GM23338 (cell line): Measurements from ENCODE around the gene PDX1. TPM values are rescaled to one million over a fixed set of nuclear protein-coding genes. Genes with fewer than 3 reads are reported as not detected.
A peak's percentile ranks its signal among the peaks of the same experiment; 100 is the strongest.

Source experiments
- ATAC-seq: fragments of 200-7000 bp; cut with Tn5 transposase; 3 replicates; pipeline ENCODE4 v1.9.1; 2020
- DNase-seq: peaks from one replicate; pipeline ENCODE4 v3.0.0-alpha.2; 2015; ENCODE audit warnings: low spot score
- H2AFZ ChIP-seq: fragments of 200-600 bp; sonication (generic); 2 replicates; pipeline ENCODE4 v1.8.0; 2016; ENCODE audit warnings: antibody characterized with exemption, mild to moderate bottlenecking, moderate library complexity
- H3F3A ChIP-seq: fragments of 200-600 bp; sonication (generic); replicated peaks from 2 replicates; pipeline ENCODE4 v1.8.0; 2017; ENCODE audit warnings: antibody characterized with exemption, mixed run types, low read depth
- H3K27ac ChIP-seq: fragments of 200-600 bp; sonication (generic); 2 replicates; pipeline ENCODE4 v1.6.1; 2016; ENCODE audit warnings: low read depth
- H3K27me3 ChIP-seq: fragments of 200-600 bp; sonication (generic); 2 replicates; pipeline ENCODE4 v1.8.0; 2016; ENCODE audit warnings: mild to moderate bottlenecking, mixed run types, moderate library complexity; ENCODE audit not compliant: insufficient read depth
- H3K36me3 ChIP-seq: fragments of 200-600 bp; sonication (generic); 2 replicates; pipeline ENCODE4 v1.8.0; 2016; ENCODE audit warnings: mild to moderate bottlenecking; ENCODE audit not compliant: insufficient read depth
- H3K4me1 ChIP-seq: fragments of 200-600 bp; sonication (generic); 2 replicates; pipeline ENCODE4 v1.8.0; 2016; ENCODE audit warnings: mild to moderate bottlenecking, moderate library complexity; ENCODE audit not compliant: insufficient read depth
- H3K4me2 ChIP-seq: fragments of 200-600 bp; sonication (generic); 2 replicates; pipeline ENCODE4 v1.7.1; 2017; ENCODE audit warnings: mixed run types
- H3K4me3 ChIP-seq: fragments of 200-600 bp; sonication (generic); 2 replicates; pipeline ENCODE4 v1.6.1; 2016; ENCODE audit warnings: mixed run types
- H3K79me2 ChIP-seq: fragments of 200-600 bp; sonication (generic); replicated peaks from 2 replicates; pipeline ENCODE4 v1.8.0; 2017; ENCODE audit warnings: mild to moderate bottlenecking; ENCODE audit not compliant: insufficient read depth
- H3K9me2 ChIP-seq: fragments of 200-600 bp; sonication (generic); 2 replicates; pipeline ENCODE4 v1.8.0; 2017; ENCODE audit not compliant: insufficient read depth
- H4K20me1 ChIP-seq: fragments of 200-600 bp; sonication (generic); replicated peaks from 2 replicates; pipeline ENCODE4 v1.8.0; 2017; ENCODE audit warnings: mild to moderate bottlenecking; ENCODE audit not compliant: insufficient read depth
- H3K27ac Mint-ChIP-seq: 2 replicates; pipeline ENCODE4 v1.8.0; 2020; ENCODE audit warnings: inconsistent platforms, mild to moderate bottlenecking, moderate library complexity, mixed read lengths
- H3K27me3 Mint-ChIP-seq: 3 replicates; pipeline ENCODE4 v1.8.0; 2022; ENCODE audit warnings: low read depth, mild to moderate bottlenecking, moderate library complexity, mixed read lengths, inconsistent platforms; ENCODE audit not compliant: insufficient read depth, poor library complexity
- H3K36me3 Mint-ChIP-seq: 3 replicates; pipeline ENCODE4 v1.8.0; 2021; ENCODE audit warnings: low read depth, mild to moderate bottlenecking, inconsistent platforms, moderate library complexity, mixed read lengths
- H3K4me1 Mint-ChIP-seq: 3 replicates; pipeline ENCODE4 v1.8.0; 2020; ENCODE audit warnings: mild to moderate bottlenecking, inconsistent platforms, mixed read lengths
- H3K4me3 Mint-ChIP-seq: 3 replicates; pipeline ENCODE4 v1.8.0; 2021; ENCODE audit warnings: moderate library complexity, mild to moderate bottlenecking, inconsistent platforms, mixed read lengths
- H3K9me3 Mint-ChIP-seq: 3 replicates; pipeline ENCODE4 v1.8.0; 2020; ENCODE audit warnings: moderate library complexity, mild to moderate bottlenecking, inconsistent platforms, mixed read lengths
- CREB1 ChIP-seq: fragments of 250-450 bp; sonication (Bioruptor Pico); IDR thresholded peaks from 2 replicates; pipeline ENCODE4 v1.5.0; 2020; ENCODE audit warnings: low read depth, mild to moderate bottlenecking, moderate library complexity
- CTCF ChIP-seq, 2 experiments: fragments of 200-600 bp in 1 of 2; sonication (generic) in 1 of 2; conservative IDR thresholded peaks; 2 replicates each; pipeline versions ENCODE4 v1.5.1 to v1.6.1; 2016 to 2017; ENCODE audit warnings: antibody characterized with exemption in 2 of 2, low read depth in 2 of 2, mild to moderate bottlenecking in 2 of 2, moderate library complexity in 1 of 2
- ETS1 ChIP-seq: IDR thresholded peaks from 2 replicates; pipeline ENCODE4 v1.6.1; 2016; ENCODE audit warnings: antibody characterized with exemption
- EZH2 ChIP-seq: fragments of 200-600 bp; sonication (generic); IDR thresholded peaks from one replicate; pipeline ENCODE4 v1.8.0; 2017; ENCODE audit warnings: antibody characterized with exemption, mild to moderate bottlenecking, low read depth; ENCODE audit not compliant: unreplicated experiment
- NANOG ChIP-seq: IDR thresholded peaks from 2 replicates; pipeline ENCODE4 v1.6.1; 2016; ENCODE audit warnings: antibody characterized with exemption, borderline replicate concordance
- POLR2AphosphoS5 ChIP-seq: IDR thresholded peaks from 2 replicates; pipeline ENCODE4 v1.6.1; 2016; ENCODE audit warnings: antibody characterized with exemption, low read depth
- REST ChIP-seq: IDR thresholded peaks from one replicate; pipeline ENCODE4 v1.6.1; 2018; ENCODE audit warnings: antibody characterized with exemption; ENCODE audit not compliant: unreplicated experiment
- ZNF462 ChIP-seq: fragments of 250-450 bp; sonication (Bioruptor Pico); IDR thresholded peaks from 2 replicates; pipeline ENCODE4 v1.5.0; 2020; ENCODE audit warnings: mild to moderate bottlenecking, moderate library complexity
- polyA plus RNA-seq: library from polyadenylated mRNA; unstranded; fragments of >200 nt; fragmentation: Nextera tagmentation; extraction: Ambion mirVana; gene quantifications from 2 replicates; pipeline ENCODE4 v1.2.1, GENCODE V29; 2016
- total RNA-seq: library from RNA; depleted of rRNA; stranded (reverse); fragments of >200 nt; shearing (Covaris generic); gene quantifications from 2 replicates; pipeline ENCODE4 v1.2.3, GENCODE V29; 2014

PDX1 gene
- total and polyA plus RNA-seq, 2 experiments from 2014 or later = not detected

- no peak for TF ChIP-seq CTCF (conservative IDR thresholded peaks at IDR 0.05; ENCODE audit: low read depth in 2 of 2)
These were observed 52.6 kb downstream of the PDX1 start (continued) for GRCh38 chr13:27972478-27972820.

- Histone ChIP-seq H3K4me3 (no peak overlapping the region), H2AFZ (no peak overlapping the region), H4K20me1 (peaks cover 34% of the 10 kb centered on the region), H3K4me2 (no peak overlapping the region), H3K4me1 (peaks cover 55% of the 10 kb centered on the region), H3F3A (peaks cover 54% of the 10 kb centered on the region), H3K9me2 (no peaks in the 10 kb centered on the region), H3K27me3 (peaks cover 100% of the 10 kb centered on the region), H3K36me3 (no peaks in the 10 kb centered on the region; the same call in 1 of the 2 replicates), H3K79me2 (no peaks in the 10 kb centered on the region), H3K27ac (no peak overlapping the region)
- peaks cover 3% of the 10 kb centered on the region; the same call in 1 of the 3 replicates for H3K9me3 Mint-ChIP-seq
- H3K27ac Mint-ChIP-seq = no peak overlapping the region
- peaks cover 41% of the 10 kb centered on the region for H3K4me1 Mint-ChIP-seq
- H3K27me3 Mint-ChIP-seq = peaks cover 100% of the 10 kb centered on the region
- H3K36me3 Mint-ChIP-seq = no peaks in the 10 kb centered on the region
- DNase-seq (no peak), ATAC-seq (no peak)
- H3K4me3 Mint-ChIP-seq = no peak overlapping the region
- TF ChIP-seq ETS1 = no peak
- no peak for TF ChIP-seq NANOG
- no peak for TF ChIP-seq CREB1
- TF ChIP-seq EZH2 = peak; percentile 32
- no peak for TF ChIP-seq POLR2AphosphoS5
- no peak for TF ChIP-seq ZNF462 (CRISPR knock-in tag)
- no peak for TF ChIP-seq REST
These were observed 53.5 kb downstream of the PDX1 start for GRCh38 chr13:27973291-27973690.
